Testis (tissue), 3 donors: Measurements from ENCODE around the gene POLN. TPM values are rescaled to one million over a fixed set of nuclear protein-coding genes. Genes with fewer than 3 reads are reported as not detected.

Experiments used
- DNase-seq: peaks from one replicate; pipeline ENCODE4 v3.0.0-alpha.2; 2019
- H3K27ac ChIP-seq, 2 donors: fragments of 200-600 bp; sonication (generic); one replicate each; pipeline ENCODE4 v1.5.1; 2019
- H3K27me3 ChIP-seq: fragments of 200-600 bp; sonication (generic); one replicate; pipeline ENCODE4 v1.5.1; 2019
- H3K36me3 ChIP-seq: fragments of 200-600 bp; sonication (generic); one replicate; pipeline ENCODE4 v1.5.1; 2017; ENCODE audit warnings: low read depth; ENCODE audit errors: missing control alignments
- H3K4me1 ChIP-seq: fragments of 200-600 bp; sonication (generic); one replicate; pipeline ENCODE4 v1.5.1; 2019
- H3K4me3 ChIP-seq, 2 donors: fragments of 200-600 bp; sonication (generic); one replicate each; pipeline ENCODE4 v1.5.1; 2017 to 2019
- H3K9me3 ChIP-seq: fragments of 200-600 bp; sonication (generic); one replicate; pipeline ENCODE4 v1.5.1; 2017
- POLR2A ChIP-seq: fragments of 450-650 bp; IDR thresholded peaks from one replicate; pipeline ENCODE4 v1.6.1; 2017; ENCODE audit warnings: antibody characterized with exemption, mild to moderate bottlenecking, moderate library complexity
- WGBS, 2 donors: methylation state at CpG; one replicate each; pipeline ENCODE4 v1.1.5; 2018; 5-methylcytosine and 5-hydroxymethylcytosine counted together
- intact Hi-C: fragments of 100-400 bp; cut with DNase I; formaldehyde crosslinking; loops from one replicate; pipeline ENCODE4 v1.15.1; 2023; ENCODE audit warnings: low total_unique reads
- polyA plus RNA-seq: library from polyadenylated mRNA; stranded (reverse); fragments of 350-450 nt; fragmentation: Illumina TruSeq; extraction: RNeasy Lipid Tissue Mini Kit (QIAGEN cat#74804); gene quantifications from one replicate; pipeline ENCODE4 v1.2.3, GENCODE V29; 2014; ENCODE audit warnings: low read depth, low replicate concordance; ENCODE audit not compliant: insufficient read depth
- total RNA-seq, 2 donors: library from RNA; depleted of rRNA; stranded (reverse); fragments of >200 nt; gene quantifications; one replicate each; pipeline ENCODE4 v1.2.3, GENCODE V29; 2016
- TF ChIP-seq, protein P1 (sequence below), 3 experiments: fragments of 450-650 bp in 2 of 3; fragments of 200-600 bp in 1 of 3; sonication (generic) in 1 of 3; IDR thresholded peaks; one replicate each; pipeline ENCODE4 v1.5.1; 2016 to 2019; ENCODE audit warnings: antibody characterized with exemption in 3 of 3, mild to moderate bottlenecking in 2 of 3, moderate library complexity in 1 of 3

The POLN gene
- total and polyA plus RNA-seq, 3 donors from 2014 or later, result 12.2 to 23.7 (median 22.9) TPM

DNA sequence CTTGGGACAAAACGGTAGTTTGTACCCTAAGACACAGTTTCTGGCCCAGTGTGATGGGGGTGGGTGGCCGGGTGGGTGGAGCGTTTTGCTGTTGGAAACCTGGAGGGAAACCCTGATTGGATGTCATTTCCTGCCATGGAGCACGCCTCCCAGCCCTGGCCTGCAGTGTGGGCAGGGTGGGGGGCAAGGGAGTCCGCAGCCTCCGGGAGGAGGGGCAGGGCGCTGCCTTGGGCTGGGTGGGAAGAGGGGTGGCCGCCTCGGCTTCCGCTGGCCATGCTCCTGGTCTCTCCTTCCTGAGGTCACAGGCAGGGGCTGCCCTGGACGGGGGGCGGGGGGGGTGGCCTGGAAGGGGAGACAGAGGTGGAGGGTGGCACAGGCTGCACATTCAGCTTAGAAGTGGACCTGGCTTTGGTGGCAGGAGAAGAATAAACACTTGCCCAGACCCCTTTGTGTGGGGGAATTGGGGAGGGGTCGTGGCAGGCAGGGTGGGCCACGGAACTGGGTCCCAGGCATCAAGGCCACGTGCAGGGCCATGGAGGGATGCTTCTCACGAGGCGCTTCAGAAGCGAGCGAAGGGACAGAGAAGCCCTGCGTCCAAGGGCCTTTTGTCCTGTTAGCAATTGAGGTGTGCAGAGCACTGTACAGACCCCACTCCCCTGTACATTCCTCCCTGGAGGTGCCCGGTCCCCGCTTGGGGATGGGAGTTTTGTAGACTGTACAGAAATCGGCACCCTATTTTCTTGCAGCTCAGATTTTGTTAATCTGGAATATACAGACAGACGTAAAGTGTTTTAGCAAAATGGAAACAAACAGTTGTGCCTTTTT lies 176.6 kb downstream of the POLN start:
- TF ChIP-seq POLR2A, result no peak
- TF ChIP-seq, protein P1, sequence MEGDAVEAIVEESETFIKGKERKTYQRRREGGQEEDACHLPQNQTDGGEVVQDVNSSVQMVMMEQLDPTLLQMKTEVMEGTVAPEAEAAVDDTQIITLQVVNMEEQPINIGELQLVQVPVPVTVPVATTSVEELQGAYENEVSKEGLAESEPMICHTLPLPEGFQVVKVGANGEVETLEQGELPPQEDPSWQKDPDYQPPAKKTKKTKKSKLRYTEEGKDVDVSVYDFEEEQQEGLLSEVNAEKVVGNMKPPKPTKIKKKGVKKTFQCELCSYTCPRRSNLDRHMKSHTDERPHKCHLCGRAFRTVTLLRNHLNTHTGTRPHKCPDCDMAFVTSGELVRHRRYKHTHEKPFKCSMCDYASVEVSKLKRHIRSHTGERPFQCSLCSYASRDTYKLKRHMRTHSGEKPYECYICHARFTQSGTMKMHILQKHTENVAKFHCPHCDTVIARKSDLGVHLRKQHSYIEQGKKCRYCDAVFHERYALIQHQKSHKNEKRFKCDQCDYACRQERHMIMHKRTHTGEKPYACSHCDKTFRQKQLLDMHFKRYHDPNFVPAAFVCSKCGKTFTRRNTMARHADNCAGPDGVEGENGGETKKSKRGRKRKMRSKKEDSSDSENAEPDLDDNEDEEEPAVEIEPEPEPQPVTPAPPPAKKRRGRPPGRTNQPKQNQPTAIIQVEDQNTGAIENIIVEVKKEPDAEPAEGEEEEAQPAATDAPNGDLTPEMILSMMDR (IDR thresholded peaks at IDR 0.05), result no peak
- DNase-seq, result no peak
- no peaks in the 10 kb centered on the region for H3K9me3 ChIP-seq
- H3K4me1 ChIP-seq, result peaks cover 24% of the 10 kb centered on the region
- no peaks in the 10 kb centered on the region for H3K27me3 ChIP-seq
- 63 to 69% methylated on average over 16 to 24 of the region's 24 CpGs for WGBS, 2 donors
- H3K4me3 ChIP-seq, result no peak overlapping the region
- intact Hi-C loops, result no loop called here
- H3K36me3 ChIP-seq, result no peaks in the 10 kb centered on the region
- no peak overlapping the region for H3K27ac ChIP-seq

DNA sequence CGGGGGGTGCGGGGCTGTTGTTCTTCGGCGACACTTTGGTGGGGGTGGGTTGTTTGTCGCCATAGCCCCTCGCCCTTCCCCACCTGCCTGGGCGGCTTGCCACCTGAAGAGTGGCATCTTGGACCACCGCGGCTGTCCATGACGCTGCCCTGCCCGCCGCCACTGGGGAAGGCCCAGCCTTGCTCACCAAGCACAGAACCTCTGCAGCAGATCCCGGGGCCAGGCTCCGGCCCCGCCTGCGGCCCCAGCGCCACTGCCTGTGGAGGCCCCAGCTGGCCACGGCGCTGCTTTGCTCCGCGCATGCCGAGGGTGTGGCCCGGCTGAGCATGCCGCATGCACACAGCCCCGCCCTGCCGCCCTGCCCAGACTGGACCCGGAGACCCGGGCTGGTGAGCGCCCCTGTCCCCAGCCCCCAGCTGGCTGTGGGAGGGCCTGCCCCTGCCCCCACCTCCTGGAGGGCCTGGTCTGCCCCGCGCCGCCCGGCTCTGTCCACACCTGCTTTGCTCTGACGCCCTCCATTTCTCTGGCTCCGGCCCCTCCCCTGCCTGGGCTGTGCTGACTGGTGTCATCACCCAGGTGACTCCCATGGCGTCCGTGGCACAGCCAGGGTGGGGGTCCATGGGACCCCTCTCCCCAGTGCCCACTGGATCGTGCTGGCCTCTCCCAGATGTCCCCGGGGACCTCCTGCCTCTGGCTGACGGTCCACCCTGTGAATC lies 177.5 kb downstream of the POLN start:
- TF ChIP-seq, protein P1 (IDR thresholded peaks at IDR 0.05), result no peak
- no peak for TF ChIP-seq POLR2A
- Histone ChIP-seq H3K27me3 (no peaks in the 10 kb centered on the region), H3K36me3 (no peaks in the 10 kb centered on the region)

DNA sequence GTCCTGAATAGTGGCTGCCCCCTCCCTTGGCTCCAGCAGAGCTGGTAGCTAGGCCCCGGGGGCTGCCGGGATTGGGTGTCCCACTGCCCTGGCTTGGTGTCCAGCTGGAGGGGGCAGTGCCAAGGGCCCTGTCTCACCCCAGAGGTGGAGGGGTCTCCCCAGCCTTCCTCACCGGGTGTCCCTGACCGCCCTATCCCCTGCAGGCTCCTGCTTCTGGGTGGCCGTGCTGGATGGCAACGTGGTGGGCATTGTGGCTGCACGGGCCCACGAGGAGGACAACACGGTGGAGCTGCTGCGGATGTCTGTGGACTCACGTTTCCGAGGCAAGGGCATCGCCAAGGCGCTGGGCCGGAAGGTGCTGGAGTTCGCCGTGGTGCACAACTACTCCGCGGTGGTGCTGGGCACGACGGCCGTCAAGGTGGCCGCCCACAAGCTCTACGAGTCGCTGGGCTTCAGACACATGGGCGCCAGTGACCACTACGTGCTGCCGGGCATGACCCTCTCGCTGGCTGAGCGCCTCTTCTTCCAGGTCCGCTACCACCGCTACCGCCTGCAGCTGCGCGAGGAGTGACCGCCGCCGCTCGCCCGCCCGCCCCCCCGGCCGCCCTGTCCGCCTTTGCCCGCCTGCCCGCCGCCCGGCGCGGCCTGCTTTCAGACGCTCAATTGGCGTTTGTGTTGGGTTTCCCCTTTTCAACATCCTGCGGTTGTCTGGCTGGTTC lies 178.2 kb downstream of the POLN start:
- H3K27ac ChIP-seq, result no peak overlapping the region
- DNase-seq, result no peak
- H3K4me1 ChIP-seq, result peaks cover 24% of the 10 kb centered on the region
- 92 to 95% methylated on average over 15 to 53 of the region's 53 CpGs for WGBS, 2 donors
- H3K36me3 ChIP-seq, result no peaks in the 10 kb centered on the region
- no peaks in the 10 kb centered on the region for H3K9me3 ChIP-seq
- H3K4me3 ChIP-seq, result no peak overlapping the region
- no peaks in the 10 kb centered on the region for H3K27me3 ChIP-seq
- intact Hi-C loops, result no loop called here
- TF ChIP-seq POLR2A, result no peak
- TF ChIP-seq, protein P1 (IDR thresholded peaks at IDR 0.05), result no peak

More for the DNA sequence above, 177.5 kb downstream of the POLN start:
- intact Hi-C loops, result no loop called here
- Histone ChIP-seq H3K4me1 (peaks cover 24% of the 10 kb centered on the region), H3K27ac (no peak overlapping the region), H3K4me3 (no peak overlapping the region), H3K9me3 (no peaks in the 10 kb centered on the region)
- WGBS, 2 donors, result 78 to 79% methylated on average over 13 to 40 of the region's 40 CpGs
- no peak for DNase-seq

- intact Hi-C loops, result no loop called here
- TF ChIP-seq POLR2A, result no peak
- TF ChIP-seq, protein P1 (IDR thresholded peaks at IDR 0.05), result no peak
- Histone ChIP-seq H3K4me1 (peaks cover 28% of the 10 kb centered on the region), H3K4me3 (no peak overlapping the region), H3K36me3 (no peaks in the 10 kb centered on the region), H3K27me3 (no peaks in the 10 kb centered on the region), H3K9me3 (no peaks in the 10 kb centered on the region), H3K27ac (no peak overlapping the region)
- DNase-seq, result no peak
- WGBS, 2 donors, result 74 to 80% methylated on average over 1 to 16 of the region's 16 CpGs
Measured at GRCh38 chr4:2062808-2063524, 179.0 kb downstream of the POLN start.
